NCI-H1105 (cell line): Measurements from ENCODE around the gene ARHGAP19.
A peak's percentile ranks its signal among the peaks of the same experiment; 100 is the strongest.

ENCODE experiments used
- DNase-seq: peaks from one replicate; lab custom pipeline; 2025; lab: John Stamatoyannopoulos, UW

Gene ARHGAP19

DNA sequence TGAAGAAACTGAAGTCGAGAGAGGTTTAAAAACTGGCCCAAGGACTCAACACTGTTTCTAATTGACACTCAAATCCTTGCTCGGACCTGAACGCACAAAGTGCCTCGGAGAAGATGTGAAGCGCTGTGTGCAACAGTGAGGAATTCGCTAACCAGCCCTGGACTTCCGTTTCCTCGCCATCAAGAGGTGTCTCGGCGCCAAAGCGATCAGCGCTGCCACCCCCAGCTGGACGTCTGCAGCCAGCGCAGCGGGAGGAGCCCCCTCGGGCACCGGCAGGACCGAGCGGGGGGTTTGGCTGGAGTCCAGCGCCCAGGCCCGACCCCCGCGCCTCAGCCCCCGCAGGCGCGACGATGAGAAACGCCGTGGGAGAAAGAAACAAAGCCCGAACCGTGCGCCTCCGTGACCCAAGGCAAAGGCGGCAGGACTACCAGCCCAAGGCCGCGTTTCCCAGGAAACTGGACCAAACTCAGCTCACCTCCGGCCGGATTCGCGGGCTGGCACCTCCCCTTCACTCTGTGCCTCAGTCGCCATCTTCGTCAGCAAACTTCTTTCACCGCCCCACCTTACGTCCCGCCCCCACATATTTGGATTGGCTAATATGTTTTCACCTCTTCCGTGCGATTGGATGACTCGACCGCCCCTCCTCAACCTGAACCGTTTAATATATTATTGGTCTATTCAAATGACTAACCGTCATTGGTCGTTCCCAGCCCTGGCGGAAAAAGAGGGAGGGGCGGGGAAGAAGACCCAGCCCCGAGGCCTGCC is at the start of gene ARHGAP19:
Gene ARHGAP19 (minus strand): TSS at position 541 of the 765 bp plus-strand sequence. CDS start 10 bp downstream, at position 531.
- DNase-seq: peak; percentile 88

DNA sequence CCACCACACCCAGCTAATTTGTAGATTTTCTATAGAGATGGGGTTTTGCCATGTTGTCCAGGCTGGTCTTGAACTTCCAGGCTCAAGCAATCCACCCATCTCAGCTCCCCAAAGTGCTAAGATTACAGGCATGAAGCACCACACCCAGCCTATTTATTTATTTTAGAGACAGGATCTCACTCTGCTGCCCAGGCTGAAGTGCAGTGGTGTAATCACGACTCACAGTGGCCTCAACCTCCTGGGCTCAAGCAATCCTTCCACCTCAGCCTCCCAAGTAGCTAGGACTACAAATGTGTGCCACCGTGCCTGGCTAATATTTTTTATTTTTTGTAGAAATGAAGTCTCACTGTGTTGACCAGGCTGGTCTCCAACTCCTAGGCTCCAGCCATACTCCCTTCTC is 49.0 kb upstream of the ARHGAP19 start:
- DNase-seq: no peak

GRCh38 chr10:97338041-97338440 is 45.6 kb upstream of the ARHGAP19 start:
- DNase-seq: no peak

DNA sequence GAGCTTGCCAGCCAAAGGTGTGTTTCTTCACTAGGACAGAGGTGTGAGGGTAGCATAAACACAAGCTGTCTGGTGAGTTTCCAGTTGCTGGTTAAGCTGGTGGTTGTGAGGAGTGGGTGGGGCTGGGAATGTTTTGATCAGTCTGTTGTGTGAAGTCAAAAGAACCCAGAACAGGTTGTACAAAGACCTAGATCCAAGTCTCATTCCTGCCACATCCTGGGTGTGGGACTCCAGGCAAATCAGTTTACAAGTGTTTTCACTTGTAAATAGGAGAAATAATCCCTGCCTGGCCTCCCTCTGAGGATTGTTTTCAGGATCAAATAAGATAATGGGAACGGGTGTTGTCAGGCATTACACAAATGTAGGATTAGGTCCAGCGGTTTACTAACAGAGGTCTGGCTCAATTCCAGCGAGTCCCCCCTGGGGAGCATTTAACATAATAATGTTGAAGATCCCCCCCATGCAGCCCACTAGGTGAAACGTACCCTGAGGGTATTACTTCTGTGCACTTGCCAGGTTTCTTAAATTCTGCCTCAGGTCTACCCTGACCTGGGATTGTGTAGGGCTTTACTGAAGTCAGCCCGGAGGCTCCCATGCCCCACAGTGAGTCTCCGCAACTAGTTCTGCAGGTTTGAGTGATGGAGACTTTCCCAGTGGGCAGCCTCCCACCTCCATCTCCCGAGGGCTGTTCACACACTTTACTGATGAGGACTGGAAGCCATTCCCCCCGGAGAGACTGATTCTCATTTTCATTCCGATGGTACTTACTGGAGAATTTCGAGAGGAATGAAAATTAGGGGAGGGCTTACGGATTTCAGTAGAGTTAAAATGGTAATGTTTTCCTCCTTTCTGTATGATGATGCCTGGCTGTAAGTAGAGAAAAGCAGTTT is 44.8 kb upstream of the ARHGAP19 start:
- DNase-seq: no peak

DNA sequence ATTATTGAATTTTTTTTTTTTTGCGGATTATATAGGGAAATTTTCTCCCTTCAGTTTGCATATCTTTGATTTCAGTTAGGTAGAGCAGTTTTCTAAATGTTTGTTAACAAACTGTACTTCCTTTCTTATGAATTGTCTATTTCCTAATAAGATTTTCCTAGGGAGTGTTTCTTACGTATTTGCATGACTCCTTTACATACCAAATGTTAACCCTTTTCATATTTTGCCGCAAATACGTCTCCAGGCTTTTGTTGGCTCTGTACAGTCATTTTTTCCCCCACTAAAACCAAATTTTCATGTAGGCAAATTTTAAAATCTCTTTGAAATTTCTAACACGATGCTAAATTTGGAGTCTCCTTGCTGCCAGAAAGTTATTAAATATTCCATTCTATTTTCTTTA is 44.0 kb upstream of the ARHGAP19 start:
- DNase-seq: no peak

DNA sequence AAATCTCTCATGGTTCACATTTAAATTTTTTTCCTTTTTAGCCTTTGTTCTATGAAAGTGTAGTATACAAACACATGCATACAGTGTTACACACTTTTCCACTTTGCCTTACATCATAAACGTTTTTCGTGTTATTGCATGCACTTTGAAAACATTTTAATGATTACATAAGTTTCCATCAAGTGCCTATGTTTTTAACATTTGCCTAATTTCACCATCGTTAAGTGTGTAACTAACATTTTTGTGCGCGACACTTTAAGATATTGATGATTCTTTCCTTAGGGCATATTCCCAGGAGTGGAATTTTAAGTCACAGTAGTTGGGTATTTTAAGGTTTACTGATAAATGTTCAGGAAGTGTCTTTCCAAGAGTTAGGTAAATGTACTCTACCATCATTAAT is 43.6 kb upstream of the ARHGAP19 start:
- DNase-seq: no peak

- DNase-seq: no peak
These were observed 42.8 kb upstream of the ARHGAP19 start for GRCh38 chr10:97335188-97335619.

DNA sequence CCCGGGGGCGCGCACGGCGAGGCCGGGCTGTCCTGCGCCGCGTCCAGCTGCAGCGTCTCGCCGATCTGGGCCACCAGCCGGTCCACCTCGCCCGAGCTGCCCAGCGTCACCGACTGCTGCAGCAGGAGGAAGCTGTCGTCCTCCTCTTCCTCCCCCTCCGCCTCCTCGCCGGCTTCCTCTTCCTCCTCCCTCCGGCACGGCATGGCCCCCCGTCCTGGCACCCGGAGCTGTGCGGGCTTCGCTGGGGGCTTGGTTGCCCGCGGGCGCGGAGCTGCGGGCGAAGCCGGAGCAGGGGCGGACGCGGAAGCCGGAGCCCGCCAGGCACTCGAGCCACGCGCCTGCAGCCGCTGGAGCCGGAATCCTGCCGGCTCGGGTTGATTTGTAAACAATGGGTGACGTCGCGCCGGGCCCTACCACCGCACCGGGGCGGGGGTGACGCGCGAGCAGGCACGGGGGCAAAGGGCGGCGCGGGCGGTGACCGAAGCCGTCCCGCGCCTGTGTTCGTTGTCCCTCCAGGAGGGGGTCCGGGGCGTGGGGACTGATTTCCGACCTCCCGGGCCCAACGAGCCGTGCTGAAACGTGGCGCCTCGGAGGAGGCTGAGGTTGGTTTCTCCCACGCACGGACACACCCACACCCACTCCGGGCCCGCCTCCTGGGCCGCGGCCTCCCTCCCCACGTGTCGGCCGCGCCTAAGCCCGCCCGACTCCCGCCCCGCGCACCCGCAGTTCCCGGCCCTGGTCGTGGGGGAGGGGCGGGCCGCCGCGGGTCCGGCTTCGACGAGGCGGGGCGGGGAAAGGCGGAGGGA is 42.1 kb upstream of the ARHGAP19 start, which contains the start of gene FRAT2:
Gene FRAT2 (minus strand): TSS at position 360 of the 806 bp plus-strand sequence. CDS start 157 bp downstream, at position 203.
- DNase-seq: peak; percentile 63

- no peak for DNase-seq
These were observed 41.3 kb upstream of the ARHGAP19 start for GRCh38 chr10:97333601-97334369.

- DNase-seq: no peak
These were observed 40.8 kb upstream of the ARHGAP19 start for GRCh38 chr10:97333351-97333600.

GRCh38 chr10:97332591-97333350 is 40.3 kb upstream of the ARHGAP19 start:
- no peak for DNase-seq

- DNase-seq: no peak
These were observed 38.8 kb upstream of the ARHGAP19 start for GRCh38 chr10:97331153-97331703.

DNA sequence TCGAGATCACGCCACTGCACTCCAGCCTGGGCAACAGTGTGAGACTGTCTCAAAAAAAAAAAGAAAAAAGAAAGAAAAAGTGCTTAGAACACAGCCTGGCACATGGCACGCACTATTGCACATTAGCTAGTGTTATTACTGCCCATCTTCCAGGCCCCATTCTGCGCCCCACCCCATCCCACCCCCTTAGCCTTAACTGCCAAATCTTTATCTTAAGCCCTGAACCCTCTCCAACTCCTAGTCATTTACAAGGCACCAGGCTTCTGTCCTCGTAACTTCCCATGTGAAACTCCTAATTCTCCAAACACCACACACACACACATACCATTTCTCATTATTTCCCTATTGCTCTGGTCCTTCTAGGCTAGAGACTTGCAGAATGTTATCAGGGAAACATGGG is 37.3 kb upstream of the ARHGAP19 start:
- DNase-seq: no peak

- DNase-seq: no peak
These were observed 36.4 kb upstream of the ARHGAP19 start for GRCh38 chr10:97328646-97329453.

DNA sequence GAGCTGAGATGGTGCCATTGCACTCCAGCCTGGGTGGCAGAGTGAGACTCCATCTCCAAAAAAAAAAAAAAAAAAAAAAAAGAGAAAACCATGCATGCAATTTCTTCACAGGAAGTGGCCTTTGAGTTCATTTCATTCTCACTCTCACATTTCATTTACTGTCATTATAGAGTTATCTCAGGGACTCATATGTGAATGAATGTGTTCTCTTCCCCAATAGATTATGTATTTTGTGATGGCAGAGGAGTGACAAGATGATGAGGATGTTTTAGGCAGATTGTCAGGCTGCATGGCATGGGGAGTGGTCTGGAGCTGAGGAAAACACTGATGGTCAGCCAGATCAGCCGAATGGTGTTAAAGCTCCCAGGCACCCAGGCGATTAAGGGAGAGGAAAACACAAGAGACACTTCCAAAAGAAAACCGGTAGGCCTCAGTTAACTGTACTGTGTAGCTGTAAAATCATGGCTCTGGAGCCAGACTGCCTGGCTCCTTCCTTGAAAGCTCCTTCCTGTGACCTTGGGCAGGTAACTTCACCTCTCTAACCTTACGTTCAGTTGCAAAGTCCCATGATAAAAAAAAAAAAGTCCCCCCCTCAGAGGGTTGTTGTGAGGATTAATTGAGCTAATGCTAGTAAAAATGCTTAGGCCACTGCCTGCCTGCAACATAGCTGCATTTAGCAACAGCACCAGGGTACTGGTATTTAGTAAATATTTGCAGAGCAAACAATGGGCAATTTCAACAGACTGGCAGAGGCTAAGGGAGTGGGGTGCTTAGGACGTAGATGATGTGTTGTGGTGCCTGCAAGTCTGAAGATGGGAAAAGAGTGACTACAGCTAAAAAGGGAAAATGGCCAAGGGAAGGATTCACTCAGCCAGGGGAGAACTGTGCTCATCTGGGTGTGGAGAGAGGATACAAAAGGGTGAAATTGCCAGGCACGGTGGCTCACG is 35.2 kb upstream of the ARHGAP19 start:
- no peak for DNase-seq

DNA sequence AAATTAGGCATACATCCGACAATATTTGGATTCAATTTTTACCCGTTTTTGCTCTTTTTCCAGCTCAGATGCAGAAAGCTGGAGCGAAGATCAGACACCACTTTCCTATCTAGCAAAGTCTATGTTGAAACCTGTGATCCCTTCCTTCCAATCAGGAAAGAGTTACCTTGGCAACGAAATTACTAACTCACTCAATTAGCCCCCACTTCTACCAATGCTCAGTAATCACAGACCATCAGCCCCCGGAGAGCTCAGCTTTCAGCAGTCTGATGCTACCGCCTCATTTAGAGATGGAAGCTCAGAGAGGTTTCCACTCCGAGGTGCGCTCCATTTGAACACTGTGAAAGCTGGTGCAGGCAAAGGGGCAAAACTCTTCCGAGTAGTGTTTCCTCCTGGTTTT is 33.3 kb upstream of the ARHGAP19 start:
- DNase-seq: no peak

DNA sequence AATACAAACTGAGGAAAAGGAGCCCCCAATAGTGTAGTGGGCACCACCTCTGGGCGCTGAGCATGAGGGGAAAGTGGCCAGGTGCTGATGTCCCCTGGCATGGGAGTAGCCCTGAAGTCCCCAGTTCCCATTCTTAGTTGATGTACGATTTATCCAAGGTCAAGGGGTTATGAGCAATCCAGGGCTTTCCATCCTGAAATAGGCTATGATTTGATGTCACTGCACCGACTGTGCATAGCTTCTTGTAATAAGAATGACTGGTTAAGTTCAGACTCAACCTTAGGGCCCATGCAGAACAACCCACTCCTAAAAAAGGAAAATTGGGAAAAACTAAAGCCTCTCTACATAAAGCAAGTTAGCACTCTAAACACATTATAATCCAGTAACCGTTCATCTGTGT is 31.1 kb upstream of the ARHGAP19 start:
- DNase-seq: no peak

DNA sequence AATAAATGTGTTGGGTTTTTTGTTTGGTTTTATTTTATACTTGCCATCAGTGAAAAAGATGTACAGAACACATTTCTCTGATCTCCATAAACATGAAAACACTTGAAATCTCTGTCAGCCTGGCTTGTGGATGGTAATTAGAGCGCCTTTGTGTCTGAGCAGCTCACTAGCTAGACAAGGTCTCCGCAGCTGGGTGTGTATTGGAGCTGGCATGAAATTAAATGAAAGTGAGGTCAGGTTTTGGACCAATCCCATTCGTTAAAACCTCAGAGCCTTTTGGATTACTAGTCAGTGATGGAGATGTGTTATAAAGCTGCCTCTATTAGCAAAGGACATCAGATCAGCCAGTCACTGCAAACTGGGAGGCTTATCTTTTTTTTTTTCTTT is 29.4 kb upstream of the ARHGAP19 start:
- peak; percentile 56 for DNase-seq
